GM18520 (cell line): Measurements from ENCODE around the gene OR7C1.
"Not testable (repeated sequence)": the region's sequence is repeated elsewhere in the genome, so short reads cannot be mapped to it uniquely, and the experiment has no call there.

Experiments used
- ATAC-seq: cut with Tn5 transposase; IDR thresholded peaks from one replicate; pipeline ENCODE4 v1.9.1; 2021; ENCODE audit not compliant: unreplicated experiment

OR7C1 gene

DNA sequence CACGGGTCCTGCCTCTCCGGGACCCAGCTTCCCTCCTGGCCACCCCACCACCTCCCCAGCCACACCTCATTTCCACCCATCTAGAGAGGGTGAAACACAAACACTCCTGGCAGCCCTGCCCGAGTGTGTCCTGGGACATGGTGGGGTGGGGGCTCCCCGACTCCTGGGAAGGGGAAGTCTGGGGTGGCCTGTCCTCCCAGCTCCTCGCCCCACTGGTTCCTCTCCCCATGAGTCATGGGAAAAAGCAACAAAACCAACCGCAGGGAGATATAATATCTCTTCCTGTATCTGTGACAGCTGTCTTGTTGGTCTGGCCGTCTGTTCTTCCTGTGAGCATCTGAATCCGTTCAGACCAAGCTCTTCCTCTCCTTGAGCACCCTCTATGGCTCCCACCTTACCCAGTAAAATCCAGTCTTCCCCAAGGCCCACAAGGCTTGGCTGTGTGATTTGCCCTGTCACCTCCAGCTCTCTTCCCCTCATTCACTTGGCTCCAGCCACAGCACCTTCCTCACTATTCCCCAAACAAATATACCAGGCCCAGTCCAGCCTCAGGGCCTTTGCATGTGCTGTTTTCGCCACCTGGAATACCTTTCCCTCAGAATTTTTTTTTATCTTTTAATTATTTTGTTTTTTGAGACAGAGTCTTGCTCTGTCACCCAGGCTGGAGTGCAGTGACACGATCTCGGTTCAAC lies 49.7 kb downstream of the OR7C1 start:
- not testable (repeated sequence) for ATAC-seq

DNA sequence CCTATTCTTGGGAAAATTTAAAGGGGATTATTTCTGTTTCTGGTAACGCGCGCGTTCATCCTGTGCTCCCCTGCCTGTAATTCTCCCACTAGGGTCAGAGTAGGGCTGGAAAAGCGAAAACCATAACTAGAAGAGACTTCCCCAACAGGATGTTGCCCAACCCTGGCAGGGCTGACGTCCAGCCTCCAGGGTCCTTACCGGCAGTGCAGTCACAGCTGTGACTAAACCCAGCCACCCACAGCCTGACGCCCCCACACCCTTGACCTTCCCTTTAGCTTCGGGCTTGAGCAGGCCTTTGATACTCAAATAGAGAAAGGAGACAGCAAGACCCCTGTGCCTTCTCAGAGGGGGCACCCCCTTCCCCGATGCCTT lies 50.3 kb downstream of the OR7C1 start:
- ATAC-seq = not testable (repeated sequence)

DNA sequence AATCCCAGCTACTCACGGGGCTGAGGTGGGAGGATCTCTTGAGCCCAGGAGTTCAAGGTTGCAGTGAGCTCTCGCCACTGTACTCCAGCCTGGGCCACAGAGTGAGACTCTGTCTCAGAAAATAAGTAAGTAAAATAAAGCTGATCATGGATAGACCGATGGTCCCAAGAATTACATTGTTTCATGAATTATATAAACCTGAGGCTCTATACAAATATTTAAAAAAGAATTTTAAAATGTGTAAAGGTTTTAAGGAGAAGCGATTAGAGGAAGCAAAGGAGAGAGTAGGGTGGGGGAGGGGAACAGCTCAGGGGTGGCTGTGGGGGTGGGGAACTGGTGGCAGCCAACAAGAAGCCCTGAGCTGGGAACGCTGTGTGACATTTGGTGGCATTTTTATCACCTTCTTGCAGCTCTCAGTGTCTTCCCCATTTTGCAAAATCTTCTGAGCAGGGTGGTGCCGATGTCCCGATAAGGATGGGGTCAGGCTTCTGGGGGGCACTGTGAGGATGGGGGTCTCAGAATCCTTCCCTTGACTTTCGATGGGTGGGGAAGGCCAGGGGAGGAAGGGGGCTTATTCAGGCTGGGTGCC lies 51.5 kb downstream of the OR7C1 start:
- not testable (repeated sequence) for ATAC-seq

DNA sequence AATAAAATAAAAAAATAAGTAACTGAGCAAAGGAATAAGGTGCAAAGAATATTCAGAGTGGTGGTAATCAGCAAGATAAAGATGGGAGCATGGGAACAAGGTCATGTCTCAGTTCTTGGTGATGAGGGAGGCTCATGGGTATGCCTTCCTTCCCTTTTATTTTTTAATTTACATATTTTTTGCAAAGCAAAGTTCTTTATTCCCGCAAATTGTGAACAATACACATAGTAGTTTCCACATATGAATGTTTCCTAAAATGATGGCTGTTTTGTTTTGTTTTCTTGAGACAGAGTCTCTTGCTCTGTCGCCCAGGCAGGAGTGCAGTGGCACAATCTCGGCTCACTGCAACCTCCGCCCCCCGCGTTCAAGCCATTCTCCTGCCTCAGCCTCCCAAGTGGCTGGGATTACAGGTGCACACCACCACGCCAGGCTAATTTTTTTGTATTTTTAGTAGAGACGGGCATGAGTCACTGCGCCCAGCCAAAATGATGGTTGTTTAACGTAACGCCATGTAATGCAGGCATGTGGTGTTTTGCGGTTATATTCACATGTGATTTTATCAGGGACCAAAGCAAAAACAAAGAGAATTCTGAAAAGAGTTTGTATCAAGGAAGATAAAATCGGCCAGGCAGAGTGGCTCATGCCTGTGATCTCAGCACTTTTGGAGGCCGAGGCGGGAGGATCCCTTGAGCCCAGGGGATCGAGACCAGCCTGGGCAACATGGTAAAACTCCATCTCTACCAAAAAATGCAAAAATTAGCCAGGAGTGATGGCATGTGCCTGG lies 52.2 kb downstream of the OR7C1 start:
- ATAC-seq = no peak

DNA sequence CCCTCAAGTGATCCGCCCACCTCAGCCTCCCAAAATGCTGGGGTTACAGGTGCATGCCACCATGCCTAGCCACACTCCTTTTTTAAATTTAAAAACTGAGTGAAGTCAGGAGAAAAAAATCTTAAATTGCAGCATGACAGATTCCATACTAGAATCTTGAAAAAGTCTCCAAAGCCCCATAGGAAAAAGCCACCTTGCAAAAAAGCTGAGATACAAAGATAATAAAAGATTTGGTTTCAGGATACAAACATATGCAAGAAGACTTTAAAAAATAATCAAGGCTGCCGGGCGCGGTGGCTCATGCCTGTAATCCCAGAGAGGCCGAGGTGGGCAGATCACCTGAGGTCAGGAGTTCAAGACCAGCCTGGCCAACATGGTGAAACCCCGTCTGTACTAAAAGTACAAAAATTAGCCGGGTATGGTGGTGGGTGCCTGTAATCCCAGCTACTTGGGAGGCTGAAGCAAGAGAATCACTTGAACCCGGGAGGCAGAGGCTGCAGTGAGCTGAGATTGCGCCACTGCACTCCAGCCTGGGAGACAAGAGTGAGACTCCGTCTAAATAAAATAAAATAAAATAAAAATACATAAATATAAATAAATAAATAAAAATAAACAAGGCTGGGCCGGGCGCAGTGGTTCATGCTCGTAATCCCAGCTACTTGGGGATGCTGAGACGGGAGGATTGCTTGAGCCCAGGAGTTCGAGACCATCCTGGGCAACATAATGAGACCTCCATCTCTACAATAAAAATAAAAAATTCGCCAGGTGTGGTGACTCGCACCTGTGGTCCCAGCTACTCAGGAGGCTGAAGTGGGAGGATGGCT lies 53.1 kb downstream of the OR7C1 start:
- ATAC-seq = not testable (repeated sequence)

DNA sequence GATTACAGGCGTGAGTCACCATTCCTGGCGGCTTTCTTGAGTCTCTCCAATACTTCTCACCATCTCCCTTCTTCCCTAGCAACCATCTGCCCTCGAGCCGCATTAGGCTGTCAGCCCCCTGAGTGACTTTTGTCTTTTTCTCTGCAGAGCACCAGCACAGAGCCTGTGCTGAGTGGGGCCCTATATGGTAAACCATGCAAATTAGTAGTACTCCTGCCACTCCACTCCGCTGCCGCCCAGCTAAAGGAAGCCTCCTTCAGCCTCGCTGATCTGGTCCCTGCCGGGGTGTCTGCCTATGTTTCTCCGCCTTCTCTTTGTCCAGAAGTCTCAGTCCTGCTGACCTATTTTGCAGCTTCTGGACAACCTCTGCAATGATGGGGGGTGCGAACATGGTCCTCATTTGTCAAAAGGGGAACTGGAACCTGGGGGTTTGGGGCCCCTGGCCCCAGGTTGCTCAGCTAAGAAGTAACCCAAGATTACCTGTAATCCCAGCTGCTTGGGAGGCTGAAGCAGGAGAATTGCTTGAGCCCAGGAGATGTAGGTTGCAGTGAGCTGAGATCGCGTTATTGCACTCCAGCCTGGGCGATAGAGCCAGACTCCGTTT lies 54.3 kb downstream of the OR7C1 start:
- ATAC-seq = not testable (repeated sequence)

DNA sequence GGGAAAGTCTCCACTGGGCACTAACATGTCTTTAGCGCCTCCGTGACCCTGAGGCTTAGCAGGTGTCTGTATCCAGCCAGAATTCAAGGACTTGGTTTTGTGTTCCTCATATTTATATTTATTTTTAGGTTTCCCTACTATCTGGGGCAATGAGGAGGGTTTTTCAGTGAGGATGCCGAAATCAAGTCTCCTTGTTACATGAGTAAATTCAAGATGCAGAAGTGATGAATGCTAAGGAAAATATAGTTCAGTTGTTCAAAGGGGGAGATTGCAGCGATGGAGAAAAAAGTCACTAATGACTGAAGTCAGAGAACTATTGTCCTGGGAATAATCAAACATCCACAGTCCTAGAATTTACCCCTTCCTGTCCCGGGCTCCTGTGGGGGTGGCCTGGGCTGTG lies 55.8 kb downstream of the OR7C1 start:
- no peak for ATAC-seq

DNA sequence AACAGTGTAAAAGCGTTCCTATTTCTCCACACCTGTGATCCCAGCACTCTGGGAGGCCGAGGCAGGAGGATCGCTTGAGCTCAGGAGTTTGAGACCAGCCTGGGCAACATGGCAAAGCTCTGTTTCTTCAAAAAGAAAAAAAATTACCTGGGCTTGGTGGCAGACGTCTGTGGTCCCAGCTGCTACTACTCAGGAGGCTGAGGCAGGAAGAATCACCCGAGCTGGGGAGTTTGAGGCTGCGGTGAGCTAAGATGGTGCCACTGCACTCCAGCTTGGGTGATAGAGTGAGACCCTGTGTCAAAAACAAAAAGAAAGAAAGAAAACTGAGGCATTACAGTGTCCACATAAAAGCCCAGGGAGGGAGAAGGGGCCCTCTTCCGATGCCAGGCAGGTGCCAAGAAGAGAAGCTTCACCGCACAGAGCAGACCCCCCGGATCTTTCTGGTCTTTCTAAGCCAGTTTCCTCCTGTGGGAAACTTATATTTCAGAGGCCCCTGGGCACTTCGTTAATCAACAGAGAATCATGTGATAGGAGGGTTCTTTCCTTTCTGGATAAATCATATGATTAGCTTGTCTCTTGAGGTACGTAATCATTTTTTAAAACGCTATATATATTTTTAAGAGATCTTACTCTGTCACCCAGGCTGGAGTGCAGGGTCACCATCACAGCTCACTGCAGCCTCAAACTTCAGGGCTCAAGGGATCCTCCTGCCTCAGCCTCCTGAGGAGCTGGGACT lies 56.7 kb downstream of the OR7C1 start, which contains the start of gene ADGRE2:
TSS of gene ADGRE2 (minus strand) at position 451 of the 736 bp plus-strand sequence. CDS start 1,804 bp downstream, outside the sequence.
- not testable (repeated sequence) for ATAC-seq

DNA sequence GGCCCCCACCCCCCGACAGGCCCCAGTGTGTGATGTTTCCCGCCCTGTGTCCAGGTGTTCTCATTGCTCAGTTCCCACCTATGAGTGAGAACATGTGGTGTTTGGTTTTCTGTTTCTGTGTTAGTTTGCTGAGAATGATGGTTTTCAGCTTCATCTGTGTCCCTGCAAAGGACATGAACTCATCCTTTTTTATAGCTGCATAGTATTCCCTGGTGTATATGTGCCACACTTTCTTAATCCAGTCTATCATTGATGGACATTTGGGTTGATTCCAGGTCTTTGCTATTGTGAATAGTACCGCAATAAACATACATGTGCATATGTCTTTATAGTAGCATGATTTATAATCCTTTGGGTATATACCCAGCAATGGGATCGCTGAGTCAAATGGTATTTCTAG lies 57.3 kb downstream of the OR7C1 start:
- not testable (repeated sequence) for ATAC-seq

DNA sequence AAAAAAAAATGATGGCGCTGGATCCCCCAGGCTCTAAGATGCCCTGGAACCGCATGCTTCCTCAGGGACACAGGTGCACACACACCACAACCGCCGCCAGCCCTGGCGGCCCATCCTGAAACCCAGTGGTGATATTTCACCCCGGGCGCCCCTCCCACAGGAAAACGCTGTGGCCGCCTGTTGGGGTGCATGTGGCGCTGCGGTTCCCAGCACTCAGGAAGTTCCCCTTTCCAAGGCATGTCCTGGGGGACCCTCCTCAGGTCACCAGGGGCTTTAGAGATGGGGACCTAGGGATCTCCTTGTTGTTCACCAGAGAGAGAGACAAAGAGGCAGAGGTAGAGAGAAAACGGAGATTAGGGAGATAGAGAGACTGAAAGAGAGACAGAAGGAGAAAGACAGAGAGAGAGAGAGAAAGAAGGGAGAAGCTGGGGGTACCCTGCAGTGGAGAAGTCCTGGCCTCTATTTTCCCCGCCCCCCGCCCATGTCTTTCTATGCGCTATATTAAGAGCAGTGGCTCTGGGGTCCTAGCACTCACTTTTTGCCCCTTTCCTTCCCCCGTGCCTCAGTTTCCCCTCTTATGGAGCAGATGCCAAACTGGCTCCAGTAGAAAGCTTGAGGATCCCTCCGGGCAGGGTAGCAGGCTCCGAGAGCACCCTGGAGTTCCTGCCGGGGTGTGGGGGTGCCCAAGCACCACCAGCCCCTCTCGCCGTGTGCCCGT lies 59.0 kb downstream of the OR7C1 start:
- no peak for ATAC-seq

DNA sequence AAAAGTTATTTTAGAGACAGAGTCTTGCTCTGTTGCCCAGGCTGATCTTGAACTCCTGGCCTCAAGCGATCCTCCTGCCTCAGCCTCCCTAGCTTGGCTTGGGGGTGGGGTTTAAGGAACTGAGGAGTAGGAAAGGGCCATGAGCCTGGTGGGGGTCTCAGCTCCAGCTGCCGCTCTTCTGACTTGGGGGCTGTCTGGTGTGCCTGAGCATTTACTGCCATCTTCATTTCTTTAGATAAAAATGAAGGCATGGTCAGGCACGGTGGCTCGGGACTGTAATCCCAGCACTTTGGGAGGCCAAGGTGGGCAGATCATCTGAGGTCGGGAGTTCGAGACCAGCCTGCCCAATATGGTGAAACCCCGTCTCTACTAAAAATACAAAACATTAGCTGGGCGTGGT lies 59.7 kb downstream of the OR7C1 start:
- not testable (repeated sequence) for ATAC-seq

DNA sequence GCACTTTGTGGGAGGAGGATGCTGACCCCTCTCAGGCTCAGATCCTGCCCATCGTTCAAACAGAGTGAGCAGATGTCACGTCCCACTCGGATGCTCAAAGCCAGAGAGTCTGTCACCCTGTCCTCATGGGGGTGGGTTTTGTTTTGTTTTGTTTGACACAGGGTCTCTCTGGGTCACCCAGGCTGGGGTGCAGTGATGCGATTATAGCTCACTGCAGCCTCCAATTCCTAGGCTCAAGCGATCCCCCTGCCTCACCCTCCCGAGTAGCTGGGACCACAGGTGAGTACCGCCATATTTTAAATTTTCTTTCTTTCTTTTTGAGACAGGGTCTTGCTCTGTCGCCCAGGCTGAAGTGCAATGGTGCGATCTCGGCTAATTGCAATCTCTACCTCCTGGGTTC lies 60.6 kb downstream of the OR7C1 start:
- no peak for ATAC-seq

DNA sequence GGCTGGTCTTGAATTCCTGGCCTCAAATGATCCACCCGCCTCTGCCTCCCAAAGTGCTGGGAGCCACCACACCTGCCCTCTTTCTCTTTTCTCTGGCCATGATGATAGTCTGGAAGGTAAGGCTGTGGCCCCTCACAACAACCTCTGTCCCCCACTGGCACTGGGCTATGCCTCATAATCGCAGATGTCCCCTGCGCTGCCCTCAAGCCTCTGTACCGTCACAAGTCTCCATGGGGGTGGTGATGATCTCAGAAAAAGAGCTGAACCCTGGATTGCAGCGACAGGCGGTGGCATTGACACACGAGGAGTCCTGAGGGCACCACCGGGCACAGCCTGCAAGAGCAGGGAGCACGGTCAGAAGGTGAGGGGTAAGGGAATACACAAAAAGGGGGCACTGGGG lies 61.3 kb downstream of the OR7C1 start:
- ATAC-seq = not testable (repeated sequence)

DNA sequence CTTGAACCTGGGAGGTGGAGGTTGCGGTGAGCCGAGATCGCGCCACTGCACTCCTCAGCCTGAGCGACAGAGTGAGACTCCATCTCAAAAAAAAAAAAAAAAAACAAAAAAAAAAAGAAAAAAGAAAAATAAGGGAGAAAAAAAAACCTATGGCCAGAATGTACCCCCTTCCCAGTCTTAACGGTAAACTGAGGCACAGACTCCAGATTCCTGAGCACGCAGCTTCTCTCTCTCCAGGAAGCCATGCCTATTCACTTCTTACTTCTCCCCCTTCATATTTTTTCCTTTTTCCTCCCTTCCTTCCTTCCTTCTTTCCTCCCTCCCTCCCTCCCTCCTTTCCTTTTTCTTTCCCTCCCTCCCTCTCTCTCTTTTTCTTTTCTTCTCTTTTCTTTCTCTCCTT lies 62.0 kb downstream of the OR7C1 start:
- ATAC-seq = no peak

DNA sequence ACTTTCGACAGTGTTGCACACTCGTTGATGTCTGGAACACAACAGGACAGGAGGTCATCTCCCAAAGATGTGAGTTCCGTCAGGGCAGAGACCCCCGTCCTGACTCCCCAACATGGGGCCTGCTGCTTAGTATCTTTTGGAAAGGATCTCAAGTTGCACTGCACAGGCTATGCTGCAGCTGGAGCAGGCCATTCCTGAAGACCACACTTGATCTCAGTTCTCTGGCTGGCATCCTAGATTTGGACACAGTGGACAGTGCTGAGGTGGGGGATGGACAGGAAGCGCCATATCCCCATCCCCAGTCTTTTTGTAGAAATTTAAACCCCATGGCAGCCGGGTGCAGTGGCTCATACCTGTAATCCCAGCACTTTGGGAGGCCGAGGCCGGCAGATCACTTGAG lies 62.5 kb downstream of the OR7C1 start:
- ATAC-seq = no peak

DNA sequence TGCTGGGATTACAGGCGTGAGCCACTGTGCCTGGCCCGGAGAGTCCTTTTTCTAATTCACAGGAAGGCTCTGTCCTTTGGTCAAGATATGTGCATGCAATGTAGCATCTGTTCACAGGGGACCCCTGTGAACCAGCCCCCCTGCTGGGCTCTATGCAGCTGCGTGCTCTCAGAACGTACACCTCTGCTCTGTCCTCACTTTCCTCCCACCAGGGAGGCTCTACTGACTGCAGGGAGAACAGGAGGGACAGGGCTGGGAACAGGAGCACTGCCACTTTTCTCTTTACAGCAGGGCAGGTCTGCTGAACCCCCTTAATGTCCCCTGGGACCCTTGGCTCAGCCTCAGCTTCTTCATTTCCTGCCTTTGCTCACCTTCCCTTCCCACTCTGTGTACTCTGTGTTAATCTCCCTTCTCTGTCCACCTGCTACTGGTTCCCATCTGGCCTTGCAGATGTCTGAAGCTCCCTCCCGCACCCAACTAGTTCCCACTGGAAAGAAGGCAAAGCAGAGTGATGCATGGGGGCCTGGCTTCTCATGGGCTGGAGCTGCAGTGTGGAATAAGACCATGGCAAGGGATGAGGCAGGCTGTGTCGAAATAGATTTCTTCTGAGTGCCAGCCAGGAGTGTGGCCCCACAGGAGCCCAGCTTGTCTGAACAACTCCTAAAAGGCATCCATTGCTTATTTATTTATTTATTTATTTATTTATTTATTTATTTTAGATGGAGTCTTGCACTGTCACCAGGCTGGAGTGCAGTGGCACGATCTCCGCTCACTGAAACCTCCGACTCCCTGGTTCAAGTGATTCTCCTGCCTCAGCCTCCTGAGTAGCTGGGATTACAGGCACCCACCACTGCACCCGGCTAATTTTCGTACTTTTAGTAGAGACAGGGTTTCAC lies 63.8 kb downstream of the OR7C1 start:
- no peak for ATAC-seq

DNA sequence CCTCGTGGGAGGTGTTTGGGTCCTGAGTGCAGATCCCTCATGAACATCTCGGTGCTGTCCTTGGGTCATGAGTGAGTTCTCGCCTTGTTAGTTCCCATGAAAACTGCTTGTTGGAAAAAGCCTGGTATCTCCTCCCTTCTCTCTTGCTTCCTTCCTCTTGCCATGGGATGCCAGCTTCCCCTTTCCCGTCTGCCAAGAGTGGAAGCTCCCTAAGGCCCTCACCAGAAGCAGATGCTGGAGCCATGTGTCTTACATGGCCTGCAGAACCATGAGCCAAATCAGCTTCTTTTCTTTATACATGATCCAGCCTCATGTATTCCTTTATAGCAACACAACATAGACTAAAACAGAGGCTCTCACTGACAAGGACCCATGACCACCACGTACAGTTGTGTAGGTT lies 64.8 kb downstream of the OR7C1 start:
- ATAC-seq = no peak

DNA sequence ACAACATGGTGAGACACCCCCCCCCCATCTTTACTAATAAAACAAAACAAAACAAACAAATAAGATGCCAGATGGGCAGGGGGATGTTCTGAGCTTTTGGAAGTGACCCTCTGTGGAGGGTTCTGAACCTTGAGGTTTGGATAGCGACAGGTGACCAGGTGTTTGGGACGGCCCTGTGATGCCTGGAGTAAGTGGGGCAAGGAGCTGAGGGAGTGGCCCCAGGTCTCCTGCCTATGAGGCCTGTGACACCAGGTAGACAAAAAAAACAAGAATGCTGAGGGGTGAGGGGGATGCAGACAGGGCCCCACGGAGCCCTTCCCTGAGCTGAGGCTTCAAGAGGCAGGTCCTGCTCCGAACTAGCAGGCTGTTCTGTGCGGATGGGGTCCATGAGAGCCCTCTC lies 65.8 kb downstream of the OR7C1 start:
- no peak for ATAC-seq
